Measurements from ENCODE around the gene ARHGEF12.

- TF ChIP-seq CTCF (IDR thresholded peaks at IDR 0.05): no peak
- no peak for TF ChIP-seq POLR2A (IDR thresholded peaks at IDR 0.05)
Measured at GRCh38 chr11:120517801-120518291, 181.6 kb downstream of the ARHGEF12 start.
